ENCODE results near the gene TPST2.
"Not testable (repeated sequence)": the region's sequence is repeated elsewhere in the genome, so short reads cannot be mapped to it uniquely, and the experiment has no call there.

Gene TPST2

DNA sequence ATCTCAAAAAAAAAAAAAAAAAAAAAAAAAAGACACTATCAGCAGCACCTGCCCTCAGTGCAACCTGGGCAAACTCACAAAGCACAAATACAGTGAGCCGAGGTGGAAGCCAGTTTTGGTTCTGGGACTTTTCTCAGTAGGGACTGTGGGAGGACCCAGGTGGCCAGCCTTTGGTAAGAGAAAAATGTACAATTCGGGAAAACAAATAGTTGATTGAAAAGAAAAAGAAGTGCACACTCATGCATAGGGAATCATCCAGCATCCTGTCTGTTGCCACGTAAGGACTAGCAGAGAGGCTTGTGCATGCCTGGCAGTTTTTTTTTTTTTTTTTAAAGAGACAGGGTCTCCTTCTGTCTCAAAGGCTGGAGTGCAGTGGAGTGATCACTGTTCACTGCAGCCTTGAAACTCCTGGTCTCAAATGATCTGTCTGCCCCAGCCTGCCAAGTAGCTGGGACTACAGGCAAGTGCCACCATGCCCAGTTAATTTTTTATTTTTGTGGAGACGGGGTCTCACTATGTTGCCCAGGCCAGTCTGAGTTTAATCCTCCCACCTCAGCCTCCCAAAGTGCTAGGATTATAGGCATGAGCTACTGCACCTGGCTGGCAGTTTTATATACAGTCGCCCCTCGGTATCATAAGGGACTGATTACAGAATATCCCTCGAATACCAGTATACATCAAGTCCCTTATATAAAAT, 36.7 kb downstream of the TPST2 start:
- DNase-seq, result no peak

DNA sequence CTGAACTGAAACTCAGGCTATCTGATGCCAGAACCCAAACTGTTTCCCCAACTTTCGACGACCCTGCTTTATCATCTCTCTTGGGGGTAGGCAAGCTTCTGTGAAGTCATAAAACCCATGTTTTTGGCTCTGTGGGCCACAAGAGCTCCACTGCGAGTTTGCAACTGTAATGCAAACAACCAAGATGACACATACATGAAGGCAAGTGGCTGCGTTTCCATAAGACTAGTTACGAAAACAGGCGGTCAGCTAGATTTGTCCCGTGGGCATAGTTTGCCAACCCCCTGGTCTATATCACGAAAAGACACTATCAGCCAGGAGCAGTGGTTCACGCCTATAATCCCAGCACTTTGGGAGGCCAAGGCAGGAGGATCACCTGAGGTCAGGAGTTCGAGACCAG, 37.5 kb downstream of the TPST2 start:
- no peak for DNase-seq

GRCh38 chr22:26551568-26551967, 38.4 kb downstream of the TPST2 start:
- no peak for DNase-seq

GRCh38 chr22:26550498-26551033, 39.4 kb downstream of the TPST2 start:
- DNase-seq, result no peak

DNA sequence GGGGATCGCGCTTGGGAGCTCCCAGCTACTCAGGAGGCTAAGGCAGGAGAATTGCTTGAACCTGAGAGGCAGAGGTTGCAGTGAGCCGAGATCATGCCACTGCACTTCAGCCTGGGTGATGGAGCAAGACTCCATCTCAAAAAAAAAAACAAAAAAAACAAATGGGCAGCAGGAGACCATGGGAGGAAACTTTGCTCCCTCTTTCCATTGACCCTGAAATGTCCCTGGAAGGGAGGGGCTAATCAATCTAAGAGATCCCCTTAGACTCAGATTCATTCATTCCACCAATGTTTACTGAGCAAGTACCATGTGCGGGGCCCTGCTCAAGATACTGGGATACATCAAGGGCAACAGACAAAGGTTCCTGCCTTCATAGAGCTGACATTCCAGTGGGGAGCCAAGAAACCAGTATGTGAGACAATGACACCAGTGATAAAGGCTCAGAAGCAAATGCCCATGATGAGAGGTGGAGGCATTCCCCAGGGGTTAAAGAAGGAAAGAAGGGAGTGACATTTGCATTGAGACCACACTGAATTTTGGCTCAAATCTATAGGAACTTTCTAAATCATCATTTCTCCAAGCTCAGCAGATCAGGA, 39.9 kb downstream of the TPST2 start:
- DNase-seq, result no peak

DNA sequence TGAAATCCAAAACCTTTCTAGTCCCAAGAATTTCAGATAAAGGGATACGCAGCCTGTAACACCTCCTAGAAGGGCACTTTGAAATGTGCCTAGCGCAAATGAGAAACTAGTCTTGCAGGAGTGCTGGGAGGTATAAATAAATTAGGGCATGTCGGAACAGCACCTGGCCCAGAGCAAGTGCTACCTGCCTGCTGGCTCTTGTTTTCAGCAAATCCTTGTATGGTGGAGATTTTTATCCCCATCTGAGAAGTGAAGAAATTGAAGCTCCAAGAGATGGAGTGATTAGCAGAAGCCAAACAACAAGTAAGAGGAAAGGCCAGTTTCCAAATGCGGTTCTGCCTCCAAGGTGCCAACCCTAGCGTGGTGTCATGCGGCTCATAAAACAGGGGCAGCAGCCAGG, 40.9 kb downstream of the TPST2 start:
- DNase-seq, result no peak

GRCh38 chr22:26548303-26548702, 41.6 kb downstream of the TPST2 start:
- no peak for DNase-seq

- DNase-seq, result no peak
Measured at GRCh38 chr22:26547837-26548236, 42.1 kb downstream of the TPST2 start.

GRCh38 chr22:26547426-26547825, 42.5 kb downstream of the TPST2 start:
- DNase-seq, result no peak

DNA sequence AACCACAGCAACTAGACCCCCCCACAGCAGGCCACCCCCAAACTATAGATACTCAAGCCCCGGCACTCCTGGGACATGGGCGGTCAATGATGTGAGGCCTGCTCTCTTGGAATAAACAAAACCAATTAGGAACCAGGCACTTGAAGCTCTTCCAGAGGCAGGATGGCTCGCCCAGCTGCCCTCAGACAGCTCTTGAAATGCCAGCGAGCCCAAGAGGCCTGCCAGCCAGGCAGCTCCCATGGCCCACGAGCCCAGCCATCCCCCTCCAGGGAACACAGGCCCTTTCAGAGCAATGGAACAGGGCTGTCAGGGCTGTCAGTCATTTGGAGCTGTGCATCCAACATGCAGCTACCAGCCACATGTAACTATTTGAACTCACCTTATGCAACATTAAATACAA, 43.6 kb downstream of the TPST2 start:
- DNase-seq, result no peak

DNA sequence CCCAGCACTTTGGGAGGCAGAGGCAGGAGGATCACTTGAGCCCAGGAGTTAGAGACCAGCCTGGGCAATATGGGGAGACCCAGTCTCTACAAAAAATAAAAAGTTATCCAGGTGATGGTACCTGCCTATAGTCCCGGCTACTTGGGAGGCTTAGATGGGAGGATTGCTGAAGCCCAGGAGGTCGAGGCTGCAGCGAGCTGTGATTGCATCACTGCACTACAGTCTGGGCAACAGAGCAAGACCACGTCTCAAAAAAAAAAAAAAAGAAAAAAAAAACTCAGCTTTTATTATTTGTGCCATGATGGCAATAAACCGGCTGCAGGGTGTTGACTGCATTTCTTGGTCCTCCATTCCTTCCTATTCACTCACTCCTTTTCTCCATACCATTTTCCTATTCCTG, 44.1 kb downstream of the TPST2 start:
- DNase-seq, result no peak

DNA sequence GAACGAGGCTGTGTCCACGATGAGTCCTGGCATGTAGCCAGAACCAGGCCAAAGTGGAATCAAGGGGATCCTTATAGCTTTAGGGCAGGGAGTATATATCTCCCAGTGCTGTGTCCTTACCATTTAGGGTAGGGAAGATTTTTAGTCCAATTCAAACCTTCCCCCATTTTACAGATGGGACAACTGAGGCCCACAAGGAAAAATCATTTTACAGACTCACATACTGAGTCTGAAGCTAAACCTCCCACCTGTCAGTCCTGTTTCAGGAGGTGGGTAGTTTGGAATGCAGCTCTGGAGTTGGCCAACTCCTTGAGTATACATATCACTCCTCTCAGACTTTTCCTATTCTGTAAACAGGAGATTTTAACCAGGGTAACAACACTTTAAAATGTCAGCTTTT, 44.5 kb downstream of the TPST2 start:
- no peak for DNase-seq

GRCh38 chr22:26544489-26544888, 45.4 kb downstream of the TPST2 start:
- DNase-seq, result no peak

DNA sequence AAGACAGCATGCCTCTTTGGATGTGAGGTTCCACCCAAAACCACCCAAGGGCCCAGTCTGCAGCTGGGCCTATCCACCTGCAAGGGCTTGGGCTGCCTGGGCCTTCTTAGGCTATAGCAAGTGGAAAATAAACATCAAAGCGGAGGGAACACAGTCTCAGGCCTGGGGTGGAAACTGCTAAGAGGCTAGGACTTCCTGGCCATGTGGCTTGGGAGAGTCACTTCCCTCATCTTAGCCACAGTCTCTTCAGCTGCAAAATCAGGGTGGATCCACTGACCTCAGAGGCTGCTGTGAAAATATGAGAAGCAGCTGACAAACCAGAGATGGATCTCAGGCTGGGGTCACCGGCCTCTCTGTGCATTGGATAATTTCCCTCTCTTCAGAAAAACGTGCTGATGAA, 47.1 kb downstream of the TPST2 start:
- DNase-seq, result no peak

DNA sequence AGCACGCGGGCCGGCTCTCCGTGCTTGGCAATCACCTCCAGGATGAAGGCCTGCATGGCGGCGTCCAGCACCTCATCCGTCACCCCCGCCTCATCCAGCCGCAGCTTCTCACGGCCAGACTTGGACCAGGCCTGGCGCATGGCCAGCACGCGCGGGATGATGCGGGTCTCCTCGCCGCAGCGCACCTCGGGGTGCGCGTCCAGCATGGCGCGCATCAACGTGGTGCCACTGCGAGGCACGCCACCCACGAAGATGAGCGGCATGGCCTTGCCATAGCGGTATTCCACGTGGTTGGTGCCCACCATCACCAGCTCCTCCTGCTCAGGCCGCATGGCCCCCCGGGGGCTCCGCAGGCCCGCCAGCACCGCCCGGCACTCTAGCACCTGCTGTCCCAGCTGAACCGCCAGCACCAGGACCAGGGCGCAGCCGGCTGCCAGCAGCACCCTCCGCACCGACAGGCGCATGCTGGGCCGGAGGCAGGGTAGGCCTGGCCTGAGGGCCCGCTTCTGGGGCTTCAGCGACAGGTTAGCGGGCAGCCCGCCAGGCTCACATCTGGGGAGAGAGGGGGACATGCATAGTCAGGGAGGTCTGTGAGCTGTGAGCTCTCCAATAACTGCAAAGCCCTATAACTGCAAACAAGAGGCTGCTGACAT, 48.6 kb downstream of the TPST2 start:
- DNase-seq, result no peak

GRCh38 chr22:26540119-26540518, 49.8 kb downstream of the TPST2 start:
- DNase-seq, result no peak

DNA sequence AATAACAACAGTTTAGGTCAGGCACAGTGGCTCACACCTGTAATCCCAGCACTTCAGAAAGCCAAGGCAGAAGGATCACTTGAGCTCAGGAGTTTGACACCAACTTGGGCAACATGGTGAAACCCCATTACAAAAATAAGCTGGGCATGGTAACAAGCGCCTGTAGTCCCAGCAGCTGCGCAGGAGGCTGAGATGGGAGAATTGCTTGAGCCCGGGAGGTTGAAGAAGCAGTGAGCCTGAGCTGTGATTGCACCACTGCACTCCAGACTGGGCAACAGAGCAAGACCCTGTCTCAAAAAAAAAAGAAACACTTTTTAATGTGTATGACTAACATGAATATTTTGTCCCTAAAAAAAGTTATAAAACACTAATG, 53.2 kb downstream of the TPST2 start:
- DNase-seq, result no peak

- no peak for DNase-seq
Measured at GRCh38 chr22:26536056-26536761, 53.7 kb downstream of the TPST2 start.

DNA sequence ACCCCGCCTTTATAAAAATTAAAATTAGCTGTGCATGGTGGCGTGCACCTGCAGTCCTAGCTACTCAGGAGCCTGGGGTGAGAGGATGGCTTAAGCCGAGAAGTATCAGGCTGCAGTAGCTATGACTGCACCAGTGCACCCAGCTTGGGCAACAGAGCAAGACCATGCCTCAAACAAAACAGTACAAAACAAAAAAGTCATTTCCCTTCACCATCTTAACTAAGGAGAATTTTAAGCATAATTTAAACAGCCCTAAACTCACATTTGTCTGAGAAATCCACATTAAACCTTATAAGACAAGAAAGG, 54.4 kb downstream of the TPST2 start:
- no peak for DNase-seq

GRCh38 chr22:26534874-26535602, 54.9 kb downstream of the TPST2 start:
- DNase-seq, result no peak

DNA sequence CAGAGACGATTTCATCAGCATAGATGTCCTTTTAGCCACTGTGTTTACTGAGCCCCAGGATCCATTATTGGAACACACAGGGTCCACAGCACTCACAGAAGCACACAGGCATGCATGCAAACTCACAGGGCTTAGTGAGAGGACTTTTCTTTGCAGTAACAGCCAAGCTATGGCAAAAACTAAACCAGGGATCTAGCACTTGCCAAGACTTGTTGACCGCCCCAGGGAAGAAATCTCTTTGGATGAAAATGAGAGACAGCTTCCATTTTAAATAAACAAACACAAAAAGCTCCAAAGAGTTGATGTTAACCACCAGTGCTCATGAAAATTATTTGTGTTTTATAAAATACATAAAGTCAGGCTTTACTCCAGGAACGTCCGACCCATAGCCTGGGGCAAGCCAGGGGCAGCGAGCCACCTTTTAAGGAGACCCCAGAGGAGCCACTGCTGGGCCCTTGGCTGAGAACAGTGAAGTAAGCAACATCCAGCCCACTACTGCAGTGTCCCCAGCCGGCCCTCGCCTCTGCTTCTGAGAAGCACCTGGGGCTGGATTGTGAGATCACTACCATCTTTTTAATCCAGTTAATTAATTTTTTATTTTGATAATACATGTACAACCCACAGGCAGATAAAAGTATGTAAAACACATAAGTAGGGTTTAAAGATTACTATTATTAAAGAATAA, 55.6 kb downstream of the TPST2 start:
- no peak for DNase-seq

DNA sequence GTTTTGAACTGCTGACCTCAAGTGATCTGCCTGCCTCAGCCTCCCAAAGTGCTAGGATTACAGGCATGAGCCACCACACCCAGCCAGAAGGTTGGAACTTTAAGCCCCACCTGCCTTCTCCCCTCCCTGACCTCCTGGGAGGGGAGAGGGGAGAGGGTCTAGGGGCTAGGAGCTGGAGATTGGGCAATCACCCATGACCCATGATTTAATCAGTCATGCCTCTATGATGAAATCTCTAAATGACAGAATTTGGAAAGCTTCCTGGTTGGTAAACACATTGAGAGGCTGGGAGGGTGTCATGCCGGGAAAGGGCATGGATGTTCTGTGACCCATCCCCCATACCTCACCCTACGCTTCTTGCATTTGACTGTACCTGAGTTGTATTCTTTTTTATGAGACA, 60.6 kb downstream of the TPST2 start:
- no peak for DNase-seq

GRCh38 chr22:26528518-26528917, 61.4 kb downstream of the TPST2 start:
- not testable (repeated sequence) for DNase-seq

Data from NCI-H2081 (cell line).